Neutrophil (primary cell): ENCODE measurements around the gene DLX4.

Experiments used
- H3K27ac ChIP-seq: fragments of 200-600 bp; sonication (generic); 2 replicates; pipeline ENCODE4 v1.5.1; 2016; ENCODE audit warnings: mild to moderate bottlenecking, moderate library complexity
- H3K27me3 ChIP-seq: fragments of 200-600 bp; sonication (generic); 2 replicates; pipeline ENCODE4 v1.6.0; 2016; ENCODE audit warnings: mild to moderate bottlenecking
- H3K36me3 ChIP-seq: fragments of 200-600 bp; sonication (generic); 2 replicates; pipeline ENCODE4 v1.5.1; 2017
- H3K4me1 ChIP-seq, 2 experiments: fragments of 200-600 bp in 1 of 2; sonication (generic) in 1 of 2; 1 replicate in 1 of 2; 2 replicates in 1 of 2; pipeline versions ENCODE4 v1.5.1 to v1.6.1; 2013 to 2016; ENCODE audit warnings: low read depth in 1 of 2, low read length in 1 of 2, mild to moderate bottlenecking in 1 of 2, moderate library complexity in 1 of 2; ENCODE audit not compliant: control insufficient read depth in 1 of 2, insufficient read depth in 1 of 2
- H3K4me3 ChIP-seq, 2 experiments: fragments of 200-600 bp in 1 of 2; sonication (generic) in 1 of 2; 1 replicate in 1 of 2; 2 replicates in 1 of 2; pipeline ENCODE4 v1.5.1; 2013 to 2016; ENCODE audit warnings: low read depth in 1 of 2, low read length in 1 of 2, mild to moderate bottlenecking in 1 of 2, moderate library complexity in 1 of 2
- H3K9me3 ChIP-seq: fragments of 200-600 bp; sonication (generic); 2 replicates; pipeline ENCODE4 v1.5.1; 2016
- CTCF ChIP-seq: fragments of 200-600 bp; sonication (generic); IDR thresholded peaks from 2 replicates; pipeline ENCODE4 v1.5.1; 2016; ENCODE audit warnings: antibody characterized with exemption

Gene DLX4

GRCh38 chr17:49965524-49965909, 3.5 kb upstream of the DLX4 start:
- Histone ChIP-seq H3K27ac (no peak overlapping the region), H3K9me3 (no peaks in the 10 kb centered on the region), H3K4me3 (no peak overlapping the region), H3K36me3 (no peaks in the 10 kb centered on the region), H3K27me3 (peaks cover 100% of the 10 kb centered on the region), H3K4me1 (peaks cover 24 to 30% of the 10 kb centered on the region in 2 experiments)
- no peak for TF ChIP-seq CTCF

- no peak overlapping the region for H3K4me3 ChIP-seq
- H3K27ac ChIP-seq: no peak overlapping the region
- no peaks in the 10 kb centered on the region for H3K36me3 ChIP-seq
- peaks cover 100% of the 10 kb centered on the region for H3K27me3 ChIP-seq
- TF ChIP-seq CTCF: no peak
- H3K9me3 ChIP-seq: no peaks in the 10 kb centered on the region
- H3K4me1 ChIP-seq: peaks cover 24 to 30% of the 10 kb centered on the region in 2 experiments
These were observed 2.2 kb upstream of the DLX4 start for GRCh38 chr17:49966767-49967166.

- TF ChIP-seq CTCF: no peak
- no peak overlapping the region for H3K4me3 ChIP-seq
- H3K9me3 ChIP-seq: no peaks in the 10 kb centered on the region
- H3K27ac ChIP-seq: no peak overlapping the region
- peaks cover 100% of the 10 kb centered on the region for H3K27me3 ChIP-seq
- H3K36me3 ChIP-seq: no peaks in the 10 kb centered on the region
- H3K4me1 ChIP-seq: peaks cover 24 to 30% of the 10 kb centered on the region in 2 experiments
These were observed 1.8 kb upstream of the DLX4 start for GRCh38 chr17:49967205-49967604.

- peaks cover 24 to 30% of the 10 kb centered on the region in 2 experiments for H3K4me1 ChIP-seq
These were observed 1.2 kb upstream of the DLX4 start for GRCh38 chr17:49967621-49968404.

GRCh38 chr17:49968405-49969133, 421 bp upstream of the DLX4 start:
- no peak for TF ChIP-seq CTCF
- Histone ChIP-seq H3K36me3 (no peaks in the 10 kb centered on the region), H3K27ac (no peak overlapping the region), H3K27me3 (peaks cover 100% of the 10 kb centered on the region), H3K4me1 (peaks cover 21 to 30% of the 10 kb centered on the region in 2 experiments), H3K4me3 (peak overlapping the region; percentile 58 to 63), H3K9me3 (no peaks in the 10 kb centered on the region)

More at GRCh38 chr17:49967621-49968404, 1.2 kb upstream of the DLX4 start:
- no peak overlapping the region for H3K27ac ChIP-seq
- H3K36me3 ChIP-seq: no peaks in the 10 kb centered on the region
- H3K27me3 ChIP-seq: peaks cover 100% of the 10 kb centered on the region
- no peaks in the 10 kb centered on the region for H3K9me3 ChIP-seq
- peak overlapping the region; percentile 58 to 63 for H3K4me3 ChIP-seq
- TF ChIP-seq CTCF: no peak
